ENCODE results near the gene WDFY2. TPM values are rescaled to one million over a fixed set of nuclear protein-coding genes. Genes with fewer than 3 reads are reported as not detected.

The WDFY2 gene
- polyA plus RNA-seq, 3 donors = 6.5 to 40.1 (median 9.1) TPM

DNA sequence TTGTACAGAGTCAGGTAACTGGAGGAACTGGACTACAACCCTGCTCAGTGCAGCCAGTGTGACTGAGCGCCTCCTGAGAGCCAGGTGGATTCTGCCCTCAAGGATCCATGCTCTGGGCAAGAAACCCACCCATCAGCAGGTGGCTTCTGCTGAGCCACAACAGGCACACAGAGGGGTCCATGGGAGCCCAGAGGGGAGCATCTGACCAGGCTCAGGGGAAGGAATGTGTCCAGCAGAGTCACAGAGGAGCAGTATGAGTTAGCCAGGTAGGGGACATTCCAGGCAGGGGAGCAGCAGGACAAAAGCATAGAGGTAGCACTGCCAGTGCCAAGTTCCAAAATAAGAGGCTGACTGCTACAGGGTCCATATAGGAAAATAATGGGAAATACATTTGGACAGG is 199.8 kb downstream of the WDFY2 start:
- Mint-ChIP-seq H3K4me1 (peaks cover 3% of the 10 kb centered on the region), H3K4me3 (no peak overlapping the region), H3K27ac (no peak overlapping the region), H3K27me3 (ENCODE audit: low read depth in 3 of 3) (peaks cover 2 to 3% (median 3%) of the 10 kb centered on the region in 3 donors), H3K9me3 (no peaks in the 10 kb centered on the region), H3K36me3 (peaks cover 6 to 10% of the 10 kb centered on the region in 2 donors)
- intact Hi-C loops (cut with micrococcal nuclease) = no loop called here
- 100% methylated on average over 1 of the region's 1 CpG for WGBS (ENCODE audit: insufficient coverage)
- no peaks in the 10 kb centered on the region for H3K27me3 ChIP-seq (ENCODE audit: control insufficient read depth in 2 of 2, insufficient read depth in 2 of 2, low read length in 2 of 2)
- DNase-seq = no peak
- no peaks in the 10 kb centered on the region for H3K79me2 ChIP-seq (ENCODE audit: insufficient read depth, low read length)
- no peaks in the 10 kb centered on the region for H4K20me1 ChIP-seq (ENCODE audit: insufficient read depth, low read length)
- no peaks in the 10 kb centered on the region for H3K9me3 ChIP-seq (replicated peaks in 1 of 2; ENCODE audit: control insufficient read depth in 1 of 2, insufficient read depth in 1 of 2, low read length in 2 of 2)
- H3K9ac ChIP-seq (ENCODE audit: insufficient read depth, low read length, poor library complexity, severe bottlenecking) = no peak overlapping the region
- TF ChIP-seq, protein P1, sequence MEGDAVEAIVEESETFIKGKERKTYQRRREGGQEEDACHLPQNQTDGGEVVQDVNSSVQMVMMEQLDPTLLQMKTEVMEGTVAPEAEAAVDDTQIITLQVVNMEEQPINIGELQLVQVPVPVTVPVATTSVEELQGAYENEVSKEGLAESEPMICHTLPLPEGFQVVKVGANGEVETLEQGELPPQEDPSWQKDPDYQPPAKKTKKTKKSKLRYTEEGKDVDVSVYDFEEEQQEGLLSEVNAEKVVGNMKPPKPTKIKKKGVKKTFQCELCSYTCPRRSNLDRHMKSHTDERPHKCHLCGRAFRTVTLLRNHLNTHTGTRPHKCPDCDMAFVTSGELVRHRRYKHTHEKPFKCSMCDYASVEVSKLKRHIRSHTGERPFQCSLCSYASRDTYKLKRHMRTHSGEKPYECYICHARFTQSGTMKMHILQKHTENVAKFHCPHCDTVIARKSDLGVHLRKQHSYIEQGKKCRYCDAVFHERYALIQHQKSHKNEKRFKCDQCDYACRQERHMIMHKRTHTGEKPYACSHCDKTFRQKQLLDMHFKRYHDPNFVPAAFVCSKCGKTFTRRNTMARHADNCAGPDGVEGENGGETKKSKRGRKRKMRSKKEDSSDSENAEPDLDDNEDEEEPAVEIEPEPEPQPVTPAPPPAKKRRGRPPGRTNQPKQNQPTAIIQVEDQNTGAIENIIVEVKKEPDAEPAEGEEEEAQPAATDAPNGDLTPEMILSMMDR (IDR thresholded peaks at IDR 0.05) = no peak
- H2AFZ ChIP-seq (ENCODE audit: insufficient read depth, low read depth, low read length, poor library complexity, severe bottlenecking) = no peak overlapping the region
- no peaks in the 10 kb centered on the region for H3K4me1 ChIP-seq (ENCODE audit: control insufficient read depth in 1 of 2, insufficient read depth in 2 of 2, low read length in 2 of 2)
- no peaks in the 10 kb centered on the region for H3K36me3 ChIP-seq (replicated peaks in 1 of 2; ENCODE audit: control insufficient read depth in 1 of 2, insufficient read depth in 2 of 2, low read length in 2 of 2)
- H3K4me3 ChIP-seq (replicated peaks in 1 of 3; ENCODE audit: low read depth in 2 of 3, low read length in 3 of 3) = no peak overlapping the region
- H3K4me2 ChIP-seq (replicated peaks; ENCODE audit: extremely low read depth, low read length, poor library complexity, severe bottlenecking) = no peak overlapping the region
- H3K27ac ChIP-seq (ENCODE audit: low read depth in 1 of 2, low read length in 2 of 2) = no peak overlapping the region

DNA sequence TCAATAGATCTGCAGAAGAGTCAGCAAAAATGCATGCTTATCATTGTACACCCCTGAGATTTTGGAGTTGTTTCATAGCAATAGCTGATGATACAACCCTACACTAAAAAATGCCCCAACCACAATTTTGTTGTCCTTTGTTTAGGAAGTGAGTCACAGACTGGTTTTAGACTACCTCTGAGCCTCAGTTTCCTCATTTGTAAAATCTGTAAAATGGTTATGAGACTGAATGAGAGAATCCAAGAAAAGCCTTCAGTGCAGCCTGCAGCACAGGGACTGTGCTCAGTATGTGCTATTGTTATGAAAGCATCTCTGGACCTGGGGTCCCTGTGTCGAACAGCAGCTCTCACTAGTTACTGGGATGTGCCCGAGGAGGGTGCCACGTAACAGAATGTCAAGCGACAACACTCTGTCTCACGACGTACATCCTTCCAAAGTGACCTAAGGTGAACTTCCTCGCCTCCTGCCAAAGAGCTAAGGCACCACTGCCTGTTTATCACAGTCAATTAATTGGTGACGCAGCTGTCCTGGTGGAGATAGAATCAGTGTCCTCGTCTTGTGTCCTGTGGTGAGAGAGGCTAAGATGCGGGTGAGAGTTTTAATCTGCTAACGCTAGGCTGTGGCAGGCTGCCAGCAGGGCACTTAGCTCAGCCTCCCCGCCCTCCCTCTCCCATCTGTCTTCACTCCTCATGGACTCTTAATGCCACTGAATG is 201.6 kb downstream of the WDFY2 start:
- H3K9me3 Mint-ChIP-seq = no peaks in the 10 kb centered on the region
- no peaks in the 10 kb centered on the region for H3K36me3 ChIP-seq (replicated peaks in 1 of 2; ENCODE audit: control insufficient read depth in 1 of 2, insufficient read depth in 2 of 2, low read length in 2 of 2)
- DNase-seq = no peak
- H3K4me1 ChIP-seq (ENCODE audit: control insufficient read depth in 1 of 2, insufficient read depth in 2 of 2, low read length in 2 of 2) = no peaks in the 10 kb centered on the region
- no peaks in the 10 kb centered on the region for H3K79me2 ChIP-seq (ENCODE audit: insufficient read depth, low read length)
- H3K27me3 ChIP-seq (ENCODE audit: control insufficient read depth in 2 of 2, insufficient read depth in 2 of 2, low read length in 2 of 2) = no peaks in the 10 kb centered on the region
- no peak overlapping the region for H3K27ac ChIP-seq (ENCODE audit: low read depth in 1 of 2, low read length in 2 of 2)
- 51% methylated on average over 9 of the region's 12 CpGs for whole genome bisulfite sequencing (ENCODE audit: insufficient coverage)
- H3K27ac Mint-ChIP-seq = peak overlapping the region in 1 of 7 donors; percentile 36
- H4K20me1 ChIP-seq (ENCODE audit: insufficient read depth, low read length) = no peaks in the 10 kb centered on the region
- H3K4me2 ChIP-seq (replicated peaks; ENCODE audit: extremely low read depth, low read length, poor library complexity, severe bottlenecking) = no peak overlapping the region
- no peaks in the 10 kb centered on the region for H3K9me3 ChIP-seq (replicated peaks in 1 of 2; ENCODE audit: control insufficient read depth in 1 of 2, insufficient read depth in 1 of 2, low read length in 2 of 2)
- peaks cover 0 to 3% (median 0%) of the 10 kb centered on the region in 3 donors for H3K27me3 Mint-ChIP-seq (ENCODE audit: low read depth in 3 of 3)
- H3K4me3 ChIP-seq (replicated peaks in 1 of 3; ENCODE audit: low read depth in 2 of 3, low read length in 3 of 3) = no peak overlapping the region
- H3K4me3 Mint-ChIP-seq = no peak overlapping the region
- H3K4me1 Mint-ChIP-seq = peaks cover 3% of the 10 kb centered on the region
- peaks cover 14 to 17% of the 10 kb centered on the region in 2 donors for H3K36me3 Mint-ChIP-seq
- no peak overlapping the region for H3K9ac ChIP-seq (ENCODE audit: insufficient read depth, low read length, poor library complexity, severe bottlenecking)
- intact Hi-C loops (cut with micrococcal nuclease) = no loop called here
- H2AFZ ChIP-seq (ENCODE audit: insufficient read depth, low read depth, low read length, poor library complexity, severe bottlenecking) = no peak overlapping the region
- TF ChIP-seq, protein P1 (IDR thresholded peaks at IDR 0.05) = no peak
